Loucy (cell line): ENCODE data around the gene SFR1.

Experiments
- H2AFZ ChIP-seq: fragments of 200-600 bp; sonication (generic); 2 replicates; pipeline ENCODE4 v1.6.0; 2016; ENCODE audit warnings: antibody characterized with exemption, mild to moderate bottlenecking, low read length, moderate library complexity
- H3F3A ChIP-seq: fragments of 200-600 bp; 2 replicates; pipeline ENCODE4 v1.6.0; 2016; ENCODE audit warnings: antibody characterized with exemption, low read depth, mild to moderate bottlenecking
- H3K27me3 ChIP-seq: fragments of 200-600 bp; sonication (generic); 2 replicates; pipeline ENCODE4 v1.6.1; 2014; ENCODE audit warnings: low read length, mild to moderate bottlenecking; ENCODE audit not compliant: insufficient read depth, poor library complexity, severe bottlenecking
- H3K36me3 ChIP-seq: fragments of 200-600 bp; sonication (generic); 2 replicates; pipeline ENCODE4 v1.6.1; 2016; ENCODE audit warnings: low read length; ENCODE audit not compliant: insufficient read depth
- H3K4me1 ChIP-seq: fragments of 200-600 bp; sonication (generic); 2 replicates; pipeline ENCODE4 v1.5.1; 2014; ENCODE audit warnings: low read length, mild to moderate bottlenecking; ENCODE audit not compliant: insufficient read depth, poor library complexity, severe bottlenecking
- H3K4me2 ChIP-seq: fragments of 200-600 bp; sonication (generic); 2 replicates; pipeline ENCODE4 v1.6.0; 2014; ENCODE audit warnings: antibody characterized with exemption, low read length, low read depth, mild to moderate bottlenecking; ENCODE audit not compliant: poor library complexity, severe bottlenecking
- H3K4me3 ChIP-seq: fragments of 200-600 bp; sonication (generic); 2 replicates; pipeline ENCODE4 v1.5.1; 2014; ENCODE audit warnings: low read length, mild to moderate bottlenecking, mixed read lengths; ENCODE audit not compliant: poor library complexity, severe bottlenecking
- H3K79me2 ChIP-seq: fragments of 200-600 bp; sonication (generic); 2 replicates; pipeline ENCODE4 v1.6.1; 2014; ENCODE audit warnings: low read length; ENCODE audit not compliant: insufficient read depth
- H3K9ac ChIP-seq: fragments of 200-600 bp; sonication (generic); 2 replicates; pipeline ENCODE4 v1.6.0; 2014; ENCODE audit warnings: mild to moderate bottlenecking, low read depth, low read length, moderate library complexity; ENCODE audit not compliant: poor library complexity, severe bottlenecking
- H3K9me2 ChIP-seq: fragments of 200-600 bp; sonication (generic); replicated peaks from 2 replicates; pipeline ENCODE4 v1.6.1; 2016; ENCODE audit warnings: low read depth, low read length, mixed read lengths
- H3K9me3 ChIP-seq: fragments of 200-600 bp; sonication (generic); 2 replicates; pipeline ENCODE4 v1.6.1; 2014; ENCODE audit warnings: mild to moderate bottlenecking, antibody characterized with exemption, low read length, low read depth; ENCODE audit not compliant: insufficient read depth
- H4K20me1 ChIP-seq: fragments of 200-600 bp; sonication (generic); 2 replicates; pipeline ENCODE4 v1.6.0; 2014; ENCODE audit warnings: antibody characterized with exemption, low read length, mild to moderate bottlenecking; ENCODE audit not compliant: insufficient read depth, poor library complexity, severe bottlenecking
- EZH2phosphoT487 ChIP-seq: fragments of 200-600 bp; IDR thresholded peaks from 2 replicates; pipeline ENCODE4 v1.6.1; 2018; ENCODE audit warnings: antibody characterized with exemption, mild to moderate bottlenecking, moderate library complexity, borderline replicate concordance
- TF ChIP-seq, protein P1 (sequence below): fragments of 200-600 bp; sonication (generic); conservative IDR thresholded peaks from 2 replicates; pipeline ENCODE4 v1.5.1; 2014; ENCODE audit warnings: mild to moderate bottlenecking, antibody characterized with exemption, low read length

SFR1 gene

DNA sequence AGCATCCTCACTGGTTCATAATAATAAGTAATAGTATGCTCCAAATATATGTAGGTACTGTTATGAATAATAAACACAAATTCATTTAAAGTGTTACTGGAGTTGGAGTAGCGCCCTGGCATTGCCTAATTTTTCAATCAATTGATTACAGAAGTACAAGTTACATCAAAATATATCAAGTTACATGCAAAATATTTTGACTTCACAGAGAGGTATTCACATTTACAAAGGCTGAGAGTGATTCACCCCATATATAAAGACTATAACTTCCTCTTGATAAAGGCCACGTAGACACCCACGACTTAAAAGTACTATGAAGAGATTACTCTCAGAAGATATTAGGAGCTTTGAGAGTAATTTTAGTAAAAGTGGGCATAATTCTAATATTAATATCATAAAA lies 22.7 kb upstream of the SFR1 start:
- H3K9ac ChIP-seq, result no peak overlapping the region
- no peaks in the 10 kb centered on the region for H3K27me3 ChIP-seq
- H3K9me3 ChIP-seq, result peaks cover 12% of the 10 kb centered on the region; the same call in 1 of the 2 replicates
- no peak overlapping the region for H3K4me3 ChIP-seq
- TF ChIP-seq, protein P1, sequence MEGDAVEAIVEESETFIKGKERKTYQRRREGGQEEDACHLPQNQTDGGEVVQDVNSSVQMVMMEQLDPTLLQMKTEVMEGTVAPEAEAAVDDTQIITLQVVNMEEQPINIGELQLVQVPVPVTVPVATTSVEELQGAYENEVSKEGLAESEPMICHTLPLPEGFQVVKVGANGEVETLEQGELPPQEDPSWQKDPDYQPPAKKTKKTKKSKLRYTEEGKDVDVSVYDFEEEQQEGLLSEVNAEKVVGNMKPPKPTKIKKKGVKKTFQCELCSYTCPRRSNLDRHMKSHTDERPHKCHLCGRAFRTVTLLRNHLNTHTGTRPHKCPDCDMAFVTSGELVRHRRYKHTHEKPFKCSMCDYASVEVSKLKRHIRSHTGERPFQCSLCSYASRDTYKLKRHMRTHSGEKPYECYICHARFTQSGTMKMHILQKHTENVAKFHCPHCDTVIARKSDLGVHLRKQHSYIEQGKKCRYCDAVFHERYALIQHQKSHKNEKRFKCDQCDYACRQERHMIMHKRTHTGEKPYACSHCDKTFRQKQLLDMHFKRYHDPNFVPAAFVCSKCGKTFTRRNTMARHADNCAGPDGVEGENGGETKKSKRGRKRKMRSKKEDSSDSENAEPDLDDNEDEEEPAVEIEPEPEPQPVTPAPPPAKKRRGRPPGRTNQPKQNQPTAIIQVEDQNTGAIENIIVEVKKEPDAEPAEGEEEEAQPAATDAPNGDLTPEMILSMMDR, result no peak
- no peak for TF ChIP-seq EZH2phosphoT487
- no peaks in the 10 kb centered on the region for H3K79me2 ChIP-seq
- H3K4me2 ChIP-seq, result no peak overlapping the region
- H3F3A ChIP-seq, result no peaks in the 10 kb centered on the region
- H3K9me2 ChIP-seq, result no peaks in the 10 kb centered on the region
- H3K4me1 ChIP-seq, result no peaks in the 10 kb centered on the region
- no peaks in the 10 kb centered on the region for H4K20me1 ChIP-seq
- no peaks in the 10 kb centered on the region for H3K36me3 ChIP-seq
- H2AFZ ChIP-seq, result no peak overlapping the region

DNA sequence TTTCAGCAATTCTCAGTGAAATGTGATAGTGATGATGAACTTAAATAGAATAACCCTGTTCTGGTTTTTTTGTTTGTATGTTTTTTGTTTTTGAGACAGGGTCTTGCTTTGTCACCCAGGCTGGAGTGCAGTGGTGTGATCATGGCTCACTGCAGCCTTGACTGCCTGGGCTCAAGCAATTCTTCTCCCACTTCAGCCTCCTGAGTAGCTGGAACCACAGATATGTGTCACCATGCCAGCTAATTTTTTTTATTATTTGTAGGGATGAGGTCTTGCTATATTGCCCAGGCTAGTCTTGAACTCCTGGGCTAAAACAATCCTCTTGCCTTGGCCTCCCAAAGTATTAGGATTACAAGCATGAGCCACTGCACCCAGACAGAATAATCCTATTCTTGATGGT lies 22.0 kb upstream of the SFR1 start:
- no peak overlapping the region for H3K9ac ChIP-seq
- H2AFZ ChIP-seq, result no peak overlapping the region
- peaks cover 12% of the 10 kb centered on the region; the same call in 1 of the 2 replicates for H3K9me3 ChIP-seq
- no peaks in the 10 kb centered on the region for H3K27me3 ChIP-seq
- no peak overlapping the region for H3K4me3 ChIP-seq
- no peaks in the 10 kb centered on the region for H3K36me3 ChIP-seq
- no peaks in the 10 kb centered on the region for H3K4me1 ChIP-seq
- no peaks in the 10 kb centered on the region for H3K79me2 ChIP-seq
- no peak for TF ChIP-seq EZH2phosphoT487
- TF ChIP-seq, protein P1, result no peak
- no peak overlapping the region for H3K4me2 ChIP-seq
- H3K9me2 ChIP-seq, result no peaks in the 10 kb centered on the region
- H4K20me1 ChIP-seq, result no peaks in the 10 kb centered on the region
- no peaks in the 10 kb centered on the region for H3F3A ChIP-seq

DNA sequence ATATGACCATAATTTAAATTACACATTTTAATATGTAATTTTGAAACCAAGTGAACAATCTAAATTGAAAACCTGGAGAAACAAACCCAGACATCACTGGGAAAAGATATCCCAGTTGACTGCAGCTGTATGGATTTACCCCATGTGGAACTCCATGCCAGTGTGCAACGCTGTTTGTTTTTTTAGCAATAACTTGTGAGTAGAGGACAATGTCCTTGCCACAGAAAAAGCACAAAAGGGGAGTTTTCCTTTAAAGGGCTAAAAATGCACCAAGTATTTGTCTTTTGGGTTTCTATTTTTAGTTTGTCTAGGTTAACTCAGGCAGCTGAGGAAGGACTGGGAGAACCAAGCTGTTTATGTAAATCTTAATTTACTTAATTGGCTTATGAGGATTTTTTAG lies 21.2 kb upstream of the SFR1 start:
- Histone ChIP-seq H3K79me2 (no peaks in the 10 kb centered on the region), H3K4me2 (no peak overlapping the region), H3K36me3 (no peaks in the 10 kb centered on the region), H3K27me3 (no peaks in the 10 kb centered on the region), H2AFZ (no peak overlapping the region), H3K4me3 (no peak overlapping the region), H3K9me3 (peaks cover 12% of the 10 kb centered on the region; the same call in 1 of the 2 replicates), H3F3A (no peaks in the 10 kb centered on the region), H3K9ac (no peak overlapping the region), H3K4me1 (no peaks in the 10 kb centered on the region), H3K9me2 (no peaks in the 10 kb centered on the region), H4K20me1 (no peaks in the 10 kb centered on the region)
- TF ChIP-seq, protein P1, result no peak
- TF ChIP-seq EZH2phosphoT487, result no peak
